HG02943 (cell line): ENCODE results near the gene TBCE.

Experiments
- ATAC-seq: cut with Tn5 transposase; IDR thresholded peaks from one replicate; pipeline ENCODE4 v1.9.1; 2021; ENCODE audit warnings: mild to moderate bottlenecking, low read depth, moderate library complexity; ENCODE audit not compliant: unreplicated experiment

Gene TBCE

DNA sequence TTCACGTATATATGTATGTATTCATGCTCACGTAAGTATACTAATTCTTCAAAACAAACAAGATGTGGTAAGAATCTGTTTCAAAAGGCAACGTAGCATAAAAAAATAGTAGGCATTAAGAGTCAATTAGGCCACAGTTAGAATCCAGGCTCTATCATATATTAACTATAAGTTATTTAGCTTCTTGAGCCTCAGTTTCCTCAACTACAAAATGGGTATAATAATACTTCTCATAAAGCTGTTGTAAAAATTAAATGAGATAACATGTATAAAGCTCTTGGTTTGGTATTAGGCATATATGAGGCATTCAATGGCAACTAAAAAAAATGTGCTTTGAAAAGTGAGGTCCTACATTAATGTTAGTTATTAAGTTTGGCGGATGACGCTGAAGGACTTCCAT is 127.8 kb downstream of the TBCE start:
- ATAC-seq = no peak

DNA sequence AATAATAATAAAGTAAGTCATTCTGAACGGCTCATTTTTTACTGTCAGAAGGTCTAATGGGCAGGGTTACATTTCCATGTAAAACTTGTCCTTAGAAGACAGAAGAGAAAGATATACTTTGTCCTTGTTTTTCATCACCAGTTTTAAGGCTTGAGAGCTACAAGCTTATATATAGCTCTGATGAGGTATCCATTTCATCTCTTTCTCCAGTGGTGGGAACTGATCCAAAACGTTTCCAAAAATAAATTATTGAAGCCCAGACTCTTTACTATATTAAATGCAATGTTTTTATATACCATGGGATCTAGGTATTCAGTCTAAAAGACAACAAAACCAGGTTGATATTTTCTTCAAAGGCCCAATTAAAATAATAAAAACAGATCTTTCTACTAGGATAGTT is 128.3 kb downstream of the TBCE start:
- no peak for ATAC-seq

DNA sequence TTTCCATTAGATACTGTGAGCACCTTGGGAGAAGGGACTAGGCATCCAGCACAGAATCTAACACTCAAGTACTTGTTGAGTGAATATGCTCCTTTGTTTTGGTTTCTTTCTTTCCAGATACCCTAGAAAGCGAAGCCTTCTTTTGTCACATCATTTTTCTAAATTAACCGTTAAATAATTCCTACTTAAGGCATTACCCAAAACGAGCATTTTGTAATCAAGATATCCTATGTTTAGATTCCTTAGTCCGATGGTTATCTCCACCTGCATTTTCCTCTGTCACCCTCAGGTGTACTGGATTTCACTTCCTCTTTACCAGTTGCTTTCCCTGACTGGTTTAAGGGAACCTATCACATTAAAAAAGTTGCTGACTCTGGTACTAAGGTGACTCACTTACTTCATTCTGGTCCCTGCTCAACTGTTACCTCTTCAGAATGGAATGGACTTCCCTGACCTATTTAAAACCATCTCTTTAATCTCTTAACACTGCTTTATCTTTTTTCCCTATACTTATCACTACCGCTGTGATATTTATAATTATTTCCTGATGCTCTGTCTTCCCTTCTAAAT is 133.8 kb downstream of the TBCE start:
- ATAC-seq = no peak
